Colon (tissue), 2 donors: ENCODE data around the gene PDSS1.

ENCODE experiments used
- FAIRE-seq: peaks from 2 replicates; lab custom pipeline; 2012; peaks lifted over from hg19 to GRCh38; lab: Jason Lieb, UNC
- donor health status: control.
- donor health status: control.

Gene PDSS1

GRCh38 chr10:26699631-26700030 lies 2.1 kb downstream of the PDSS1 start:
- no peak for FAIRE-seq

GRCh38 chr10:26700884-26701630 lies 3.6 kb downstream of the PDSS1 start:
- FAIRE-seq = no peak

GRCh38 chr10:26703096-26703495 lies 5.6 kb downstream of the PDSS1 start:
- FAIRE-seq = no peak

GRCh38 chr10:26703974-26704373 lies 6.5 kb downstream of the PDSS1 start:
- no peak for FAIRE-seq

- no peak for FAIRE-seq
Measured at GRCh38 chr10:26706206-26706605, 8.7 kb downstream of the PDSS1 start.

GRCh38 chr10:26706936-26707335 lies 9.4 kb downstream of the PDSS1 start:
- FAIRE-seq = no peak

GRCh38 chr10:26711324-26711723 lies 13.8 kb downstream of the PDSS1 start:
- no peak for FAIRE-seq

- FAIRE-seq = peak; percentile 78
Measured at GRCh38 chr10:26714415-26715136, 17.1 kb downstream of the PDSS1 start.

GRCh38 chr10:26715137-26715487 lies 17.6 kb downstream of the PDSS1 start:
- no peak for FAIRE-seq

GRCh38 chr10:26717476-26717875 lies 20.0 kb downstream of the PDSS1 start:
- FAIRE-seq = no peak

GRCh38 chr10:26721561-26721960 lies 24.1 kb downstream of the PDSS1 start:
- FAIRE-seq = no peak

- FAIRE-seq = no peak
Measured at GRCh38 chr10:26723016-26723415, 25.5 kb downstream of the PDSS1 start.

- no peak for FAIRE-seq
Measured at GRCh38 chr10:26725837-26726727, 28.6 kb downstream of the PDSS1 start.

- no peak for FAIRE-seq
Measured at GRCh38 chr10:26727005-26727404, 29.5 kb downstream of the PDSS1 start.

- FAIRE-seq = no peak
Measured at GRCh38 chr10:26728957-26729356, 31.5 kb downstream of the PDSS1 start.

GRCh38 chr10:26729395-26729794 lies 31.9 kb downstream of the PDSS1 start:
- FAIRE-seq = no peak

GRCh38 chr10:26730552-26730951 lies 33.1 kb downstream of the PDSS1 start:
- FAIRE-seq = no peak

- no peak for FAIRE-seq
Measured at GRCh38 chr10:26733750-26734568, 36.5 kb downstream of the PDSS1 start.

GRCh38 chr10:26735435-26735834 lies 37.9 kb downstream of the PDSS1 start:
- no peak for FAIRE-seq

GRCh38 chr10:26737730-26738129 lies 40.2 kb downstream of the PDSS1 start:
- FAIRE-seq = no peak

- FAIRE-seq = no peak
Measured at GRCh38 chr10:26738301-26738911, 40.9 kb downstream of the PDSS1 start.
